Esophagus (tissue), 2 donors: ENCODE measurements around the gene PAX9. TPM values are rescaled to one million over a fixed set of nuclear protein-coding genes. Genes with fewer than 3 reads are reported as not detected.
"Not testable (repeated sequence)": the region's sequence is repeated elsewhere in the genome, so short reads cannot be mapped to it uniquely, and the experiment has no call there.

Source experiments
- H3K27ac ChIP-seq, 2 donors: one replicate each; pipeline ENCODE4 v1.5.1; 2013; ENCODE audit warnings: low read depth in 2 of 2, mild to moderate bottlenecking in 2 of 2, inconsistent platforms in 1 of 2, low read length in 1 of 2, moderate library complexity in 1 of 2
- H3K27me3 ChIP-seq, 2 donors: one replicate each; pipeline ENCODE4 v1.6.1; 2013; ENCODE audit warnings: low read length in 2 of 2, control low read depth in 1 of 2, mild to moderate bottlenecking in 1 of 2; ENCODE audit not compliant: insufficient read depth in 2 of 2, control insufficient read depth in 1 of 2
- H3K36me3 ChIP-seq, 2 donors: one replicate each; pipeline ENCODE4 v1.6.1; 2013; ENCODE audit warnings: low read length in 1 of 2; ENCODE audit not compliant: control insufficient read depth in 2 of 2, insufficient read depth in 2 of 2
- H3K4me1 ChIP-seq, 2 donors: one replicate each; pipeline ENCODE4 v1.6.1; 2013; ENCODE audit warnings: low read length in 1 of 2; ENCODE audit not compliant: control insufficient read depth in 2 of 2, insufficient read depth in 2 of 2
- H3K4me3 ChIP-seq, 2 donors: one replicate each; pipeline ENCODE4 v1.5.1; 2013; ENCODE audit warnings: low read length in 2 of 2, mild to moderate bottlenecking in 2 of 2, low read depth in 1 of 2, moderate library complexity in 1 of 2
- H3K9me3 ChIP-seq, 2 donors: one replicate each; pipeline ENCODE4 v1.6.1; 2013; ENCODE audit warnings: mild to moderate bottlenecking in 2 of 2, low read depth in 1 of 2, low read length in 1 of 2, moderate library complexity in 1 of 2; ENCODE audit not compliant: control insufficient read depth in 2 of 2, insufficient read depth in 1 of 2
- WGBS, 2 donors: extraction: QIAGEN DNeasy Blood & Tissue Kit; methylation state at CpG; one replicate each; pipeline ENCODE4 v1.1.7; 2013; 5-methylcytosine and 5-hydroxymethylcytosine counted together
- polyA plus RNA-seq, 2 donors: library from polyadenylated mRNA; stranded (reverse); fragments of 200-250 nt; gene quantifications; one replicate each; pipeline ENCODE4 v1.2.3, GENCODE V29; 2013
- donor health status: healthy with polysubstance abuse.
- donor health status: Bipolar disorder and iron deficiency.

The PAX9 gene
- polyA plus RNA-seq, 2 donors, result 51.9 to 78.7 TPM

GRCh38 chr14:36690311-36691040 is 28.8 kb downstream of the PAX9 start:
- WGBS, 2 donors, result 19 to 24% methylated on average over 1 of the region's 1 CpG
- no peak overlapping the region for H3K4me3 ChIP-seq
- no peak overlapping the region for H3K27ac ChIP-seq
- no peaks in the 10 kb centered on the region for H3K27me3 ChIP-seq
- H3K4me1 ChIP-seq, result no peaks in the 10 kb centered on the region
- no peaks in the 10 kb centered on the region for H3K9me3 ChIP-seq
- H3K36me3 ChIP-seq, result no peaks in the 10 kb centered on the region

- H3K4me3 ChIP-seq, H3K4me1 ChIP-seq, H3K9me3 ChIP-seq, H3K27ac ChIP-seq, H3K27me3 ChIP-seq, H3K36me3 ChIP-seq: not testable (repeated sequence)
- WGBS, 2 donors, result 62 to 74% methylated on average over 7 of the region's 7 CpGs
These were observed 37.8 kb downstream of the PAX9 start for GRCh38 chr14:36699420-36699819.

- H3K4me3 ChIP-seq, result no peak overlapping the region
- no peak overlapping the region for H3K27ac ChIP-seq
- H3K36me3 ChIP-seq, result no peaks in the 10 kb centered on the region
- no peaks in the 10 kb centered on the region for H3K27me3 ChIP-seq
- H3K9me3 ChIP-seq, result no peaks in the 10 kb centered on the region
- H3K4me1 ChIP-seq, result no peaks in the 10 kb centered on the region
- WGBS, 2 donors, result 96 to 100% methylated on average over 1 of the region's 1 CpG
These were observed 39.0 kb downstream of the PAX9 start for GRCh38 chr14:36700651-36701050.

GRCh38 chr14:36701132-36701531 is 39.5 kb downstream of the PAX9 start:
- Histone ChIP-seq H3K27ac (no peak overlapping the region), H3K9me3 (no peaks in the 10 kb centered on the region), H3K4me3 (no peak overlapping the region), H3K36me3 (no peaks in the 10 kb centered on the region), H3K27me3 (no peaks in the 10 kb centered on the region), H3K4me1 (no peaks in the 10 kb centered on the region)
- WGBS, 2 donors, result 43 to 72% methylated on average over 1 of the region's 1 CpG

- no peak overlapping the region for H3K27ac ChIP-seq
- 63 to 69% methylated on average over 2 of the region's 2 CpGs for WGBS, 2 donors
- H3K4me1 ChIP-seq, result no peaks in the 10 kb centered on the region
- H3K9me3 ChIP-seq, result no peaks in the 10 kb centered on the region
- H3K27me3 ChIP-seq, result no peaks in the 10 kb centered on the region
- H3K4me3 ChIP-seq, result no peak overlapping the region
- no peaks in the 10 kb centered on the region for H3K36me3 ChIP-seq
These were observed 40.8 kb downstream of the PAX9 start for GRCh38 chr14:36702474-36702873.

- no peak overlapping the region for H3K27ac ChIP-seq
- H3K27me3 ChIP-seq, result no peaks in the 10 kb centered on the region
- H3K9me3 ChIP-seq, result no peaks in the 10 kb centered on the region
- no peaks in the 10 kb centered on the region for H3K36me3 ChIP-seq
- no peak overlapping the region for H3K4me3 ChIP-seq
- H3K4me1 ChIP-seq, result no peaks in the 10 kb centered on the region
These were observed 45.9 kb downstream of the PAX9 start for GRCh38 chr14:36707570-36707969.

- Histone ChIP-seq H3K4me3 (no peak overlapping the region), H3K27ac (no peak overlapping the region), H3K4me1 (peaks cover 0 to 2% of the 10 kb centered on the region in 2 donors), H3K9me3 (no peaks in the 10 kb centered on the region), H3K27me3 (no peaks in the 10 kb centered on the region), H3K36me3 (no peaks in the 10 kb centered on the region)
- 68 to 79% methylated on average over 4 of the region's 4 CpGs for WGBS, 2 donors
These were observed 52.5 kb downstream of the PAX9 start for GRCh38 chr14:36713960-36714703.

- Histone ChIP-seq H3K27ac (no peak overlapping the region), H3K4me1 (peaks cover 0 to 2% of the 10 kb centered on the region in 2 donors), H3K4me3 (no peak overlapping the region), H3K27me3 (no peaks in the 10 kb centered on the region), H3K9me3 (no peaks in the 10 kb centered on the region), H3K36me3 (no peaks in the 10 kb centered on the region)
- WGBS, 2 donors, result 50 to 61% methylated on average over 7 of the region's 7 CpGs
These were observed 55.0 kb downstream of the PAX9 start for GRCh38 chr14:36716614-36717184.

- 42 to 50% methylated on average over 5 of the region's 5 CpGs for WGBS, 2 donors
- no peaks in the 10 kb centered on the region for H3K36me3 ChIP-seq
- H3K4me3 ChIP-seq, result no peak overlapping the region
- no peaks in the 10 kb centered on the region for H3K27me3 ChIP-seq
- H3K9me3 ChIP-seq, result no peaks in the 10 kb centered on the region
- H3K27ac ChIP-seq, result no peak overlapping the region
- H3K4me1 ChIP-seq, result peaks cover 0 to 2% of the 10 kb centered on the region in 2 donors
These were observed 55.7 kb downstream of the PAX9 start for GRCh38 chr14:36717363-36717762.
